Measurements from ENCODE around the gene MMD2. TPM values are rescaled to one million over a fixed set of nuclear protein-coding genes. Genes with fewer than 3 reads are reported as not detected.

MMD2 gene
- total RNA-seq, 2 experiments from 2014 or later, result not detected

- Mint-ChIP-seq H3K36me3 (no peaks in the 10 kb centered on the region), H3K4me3 (no peak overlapping the region), H3K9me3 (ENCODE audit: low read depth) (no peaks in the 10 kb centered on the region), H3K4me1 (no peaks in the 10 kb centered on the region), H3K27ac (peak overlapping the region; percentile 24), H3K27me3 (no peaks in the 10 kb centered on the region)
- DNase-seq (no peak), ATAC-seq (no peak)
- CTCF ChIA-PET, result no interaction called here
These were observed 14.0 kb downstream of the MMD2 start for GRCh38 chr7:4944939-4945338.

GRCh38 chr7:4943297-4943696 lies 15.7 kb downstream of the MMD2 start:
- Mint-ChIP-seq H3K27me3 (no peaks in the 10 kb centered on the region), H3K9me3 (ENCODE audit: low read depth) (no peaks in the 10 kb centered on the region), H3K4me3 (no peak overlapping the region), H3K27ac (no peak overlapping the region), H3K4me1 (no peaks in the 10 kb centered on the region), H3K36me3 (no peaks in the 10 kb centered on the region)
- no peak for DNase-seq
- CTCF ChIA-PET, result no interaction called here
- ATAC-seq, result no peak

GRCh38 chr7:4939971-4940728 lies 18.8 kb downstream of the MMD2 start:
- no peaks in the 10 kb centered on the region for H3K27me3 Mint-ChIP-seq

GRCh38 chr7:4937411-4937810 lies 21.6 kb downstream of the MMD2 start:
- DNase-seq (no peak), ATAC-seq (no peak)
- CTCF ChIA-PET, result no interaction called here
- no peak overlapping the region for H3K27ac Mint-ChIP-seq
- H3K36me3 Mint-ChIP-seq, result no peaks in the 10 kb centered on the region
- no peaks in the 10 kb centered on the region for H3K27me3 Mint-ChIP-seq
- H3K9me3 Mint-ChIP-seq (ENCODE audit: low read depth), result no peaks in the 10 kb centered on the region
- H3K4me3 Mint-ChIP-seq, result no peak overlapping the region
- H3K4me1 Mint-ChIP-seq, result no peaks in the 10 kb centered on the region

More at GRCh38 chr7:4939971-4940728, 18.8 kb downstream of the MMD2 start:
- H3K9me3 Mint-ChIP-seq (ENCODE audit: low read depth), result no peaks in the 10 kb centered on the region
- CTCF ChIA-PET, result no interaction called here
- H3K4me1 Mint-ChIP-seq, result no peaks in the 10 kb centered on the region
- no peak overlapping the region for H3K4me3 Mint-ChIP-seq
- H3K27ac Mint-ChIP-seq, result no peak overlapping the region
- ATAC-seq, result no peak
- no peak for DNase-seq
- no peaks in the 10 kb centered on the region for H3K36me3 Mint-ChIP-seq

GRCh38 chr7:4934419-4935025 lies 24.5 kb downstream of the MMD2 start:
- CTCF ChIA-PET, result no interaction called here
- DNase-seq (no peak), ATAC-seq (no peak)
- Mint-ChIP-seq H3K9me3 (ENCODE audit: low read depth) (no peaks in the 10 kb centered on the region), H3K27me3 (no peaks in the 10 kb centered on the region), H3K27ac (no peak overlapping the region), H3K36me3 (no peaks in the 10 kb centered on the region), H3K4me1 (no peaks in the 10 kb centered on the region), H3K4me3 (no peak overlapping the region)

GRCh38 chr7:4931943-4932342 lies 27.0 kb downstream of the MMD2 start:
- H3K27me3 Mint-ChIP-seq, result no peaks in the 10 kb centered on the region
- no peak overlapping the region for H3K4me3 Mint-ChIP-seq
- DNase-seq (no peak), ATAC-seq (no peak)
- H3K27ac Mint-ChIP-seq, result no peak overlapping the region
- H3K4me1 Mint-ChIP-seq, result no peaks in the 10 kb centered on the region
- no peaks in the 10 kb centered on the region for H3K36me3 Mint-ChIP-seq
- CTCF ChIA-PET, result no interaction called here
- no peaks in the 10 kb centered on the region for H3K9me3 Mint-ChIP-seq (ENCODE audit: low read depth)

- no peak for ATAC-seq
- no peak overlapping the region for H3K4me3 Mint-ChIP-seq
- no peak for DNase-seq
- no peaks in the 10 kb centered on the region for H3K9me3 Mint-ChIP-seq (ENCODE audit: low read depth)
- H3K27ac Mint-ChIP-seq, result no peak overlapping the region
- CTCF ChIA-PET, result no interaction called here
- H3K4me1 Mint-ChIP-seq, result no peaks in the 10 kb centered on the region
- no peaks in the 10 kb centered on the region for H3K36me3 Mint-ChIP-seq
- no peaks in the 10 kb centered on the region for H3K27me3 Mint-ChIP-seq
These were observed 30.0 kb downstream of the MMD2 start for GRCh38 chr7:4929005-4929404.

- Mint-ChIP-seq H3K36me3 (no peaks in the 10 kb centered on the region), H3K27ac (no peak overlapping the region), H3K4me3 (no peak overlapping the region), H3K27me3 (no peaks in the 10 kb centered on the region), H3K9me3 (ENCODE audit: low read depth) (no peaks in the 10 kb centered on the region), H3K4me1 (no peaks in the 10 kb centered on the region)
- ATAC-seq (no peak), DNase-seq (no peak)
- CTCF ChIA-PET, result no interaction called here
These were observed 30.5 kb downstream of the MMD2 start for GRCh38 chr7:4928445-4928844.

GRCh38 chr7:4919969-4920766 lies 38.8 kb downstream of the MMD2 start:
- Mint-ChIP-seq H3K36me3 (no peaks in the 10 kb centered on the region), H3K27me3 (no peaks in the 10 kb centered on the region), H3K4me3 (no peak overlapping the region), H3K9me3 (ENCODE audit: low read depth) (no peaks in the 10 kb centered on the region), H3K4me1 (no peaks in the 10 kb centered on the region), H3K27ac (no peak overlapping the region)
- ATAC-seq (no peak), DNase-seq (no peak)
- CTCF ChIA-PET, result no interaction called here

GRCh38 chr7:4916113-4916512 lies 42.9 kb downstream of the MMD2 start:
- no peak overlapping the region for H3K27ac Mint-ChIP-seq
- no peaks in the 10 kb centered on the region for H3K36me3 Mint-ChIP-seq
- no peak overlapping the region for H3K4me3 Mint-ChIP-seq
- ATAC-seq (no peak), DNase-seq (no peak)
- no peaks in the 10 kb centered on the region for H3K27me3 Mint-ChIP-seq
- CTCF ChIA-PET, result no interaction called here
- no peaks in the 10 kb centered on the region for H3K4me1 Mint-ChIP-seq
- no peaks in the 10 kb centered on the region for H3K9me3 Mint-ChIP-seq (ENCODE audit: low read depth)

GRCh38 chr7:4911111-4911828 lies 47.7 kb downstream of the MMD2 start:
- no peaks in the 10 kb centered on the region for H3K9me3 Mint-ChIP-seq (ENCODE audit: low read depth)

GRCh38 chr7:4906682-4907081 lies 52.3 kb downstream of the MMD2 start:
- CTCF ChIA-PET, result no interaction called here
- H3K4me3 Mint-ChIP-seq, result no peak overlapping the region
- H3K27me3 Mint-ChIP-seq, result no peaks in the 10 kb centered on the region
- DNase-seq (no peak), ATAC-seq (no peak)
- no peaks in the 10 kb centered on the region for H3K4me1 Mint-ChIP-seq
- no peak overlapping the region for H3K27ac Mint-ChIP-seq
- H3K9me3 Mint-ChIP-seq (ENCODE audit: low read depth), result no peaks in the 10 kb centered on the region
- no peaks in the 10 kb centered on the region for H3K36me3 Mint-ChIP-seq

More at GRCh38 chr7:4911111-4911828, 47.7 kb downstream of the MMD2 start:
- no peaks in the 10 kb centered on the region for H3K36me3 Mint-ChIP-seq
- H3K27me3 Mint-ChIP-seq, result no peaks in the 10 kb centered on the region
- no peak for ATAC-seq
- DNase-seq, result no peak
- H3K4me1 Mint-ChIP-seq, result no peaks in the 10 kb centered on the region
- no peak overlapping the region for H3K4me3 Mint-ChIP-seq
- H3K27ac Mint-ChIP-seq, result no peak overlapping the region
- CTCF ChIA-PET, result no interaction called here

- Mint-ChIP-seq H3K4me3 (no peak overlapping the region), H3K4me1 (no peaks in the 10 kb centered on the region), H3K27ac (no peak overlapping the region), H3K9me3 (ENCODE audit: low read depth) (no peaks in the 10 kb centered on the region), H3K36me3 (no peaks in the 10 kb centered on the region), H3K27me3 (no peaks in the 10 kb centered on the region)
- DNase-seq (no peak), ATAC-seq (no peak)
- CTCF ChIA-PET, result no interaction called here
These were observed 53.8 kb downstream of the MMD2 start for GRCh38 chr7:4905171-4905570.

Measured in activated CD8-positive, alpha-beta memory T cell treated with anti-CD3 and anti-CD28 coated beads, Interleukin-2, amount 10 ng/mL, durations not matched to agents 7 days and 5 days (primary cell).